ENCODE measurements around the gene TMEM119. TPM values are rescaled to one million over a fixed set of nuclear protein-coding genes. Genes with fewer than 3 reads are reported as not detected.

Gene TMEM119
- total and polyA plus RNA-seq, 2 of the 8 experiments (the other 6 are each of a cell fraction or from before 2014, with no cell fraction given): 0.35 to 0.61 TPM

DNA sequence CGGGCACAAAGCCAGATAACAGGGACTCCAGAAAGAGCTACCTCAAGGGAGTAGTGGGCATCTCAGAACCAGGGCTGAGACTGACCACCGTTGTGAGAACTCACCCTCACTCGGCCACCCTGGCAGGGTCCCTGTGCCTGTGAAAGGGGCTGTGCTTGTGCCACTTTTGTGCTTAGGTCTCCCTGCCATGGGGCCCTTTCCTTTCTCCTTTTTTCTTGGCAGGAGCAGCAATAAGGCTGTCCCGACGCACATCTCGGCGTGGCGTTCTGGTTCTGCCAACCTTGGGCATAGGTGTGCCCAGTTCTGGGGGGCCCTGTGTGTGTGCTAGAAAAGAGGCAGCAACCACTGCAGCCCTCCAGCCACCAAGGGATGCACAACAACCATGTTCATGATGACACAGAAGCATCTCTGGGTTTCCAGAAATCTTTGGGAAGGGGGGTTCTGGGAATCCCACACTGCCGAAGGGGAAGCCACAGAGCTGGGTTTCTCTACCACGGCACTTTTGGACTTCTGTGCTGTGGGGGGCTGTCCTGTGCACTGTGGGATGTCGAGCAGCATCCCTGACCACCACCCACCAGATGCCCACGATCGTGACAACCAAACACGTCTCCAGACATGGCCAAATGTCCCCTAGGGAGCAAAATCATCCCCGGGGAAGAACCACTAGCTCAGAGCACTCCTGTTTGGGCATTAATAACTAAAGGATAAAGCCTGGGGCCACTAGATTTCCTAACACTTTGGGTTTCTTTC, 13.1 kb upstream of the TMEM119 start:
- no peak overlapping the region for H3K9ac ChIP-seq (replicated peaks in 1 of 4; ENCODE audit: extremely low read depth in 1 of 4, low read depth in 3 of 4, low read length in 3 of 4)
- no peak overlapping the region for H2BK20ac ChIP-seq (ENCODE audit: low read length)
- H2BK15ac ChIP-seq (ENCODE audit: low read length): no peak overlapping the region
- peaks cover 2% of the 10 kb centered on the region; the same call in 1 of the 2 replicates for H3K23me2 ChIP-seq (ENCODE audit: low read depth, low read length)
- no peak overlapping the region for H3K14ac ChIP-seq (ENCODE audit: insufficient read length)
- no peak overlapping the region for H4K8ac ChIP-seq (ENCODE audit: extremely low read depth, insufficient read depth, low read length)
- no peak overlapping the region for H3K18ac ChIP-seq (ENCODE audit: extremely low read depth, low read length)
- H4K5ac ChIP-seq (ENCODE audit: insufficient read length, low read depth, low read length): no peak overlapping the region
- no peak overlapping the region for H2BK5ac ChIP-seq (ENCODE audit: low read depth, low read length)
- H4K91ac ChIP-seq (replicated peaks; ENCODE audit: insufficient read length, low read length): no peak overlapping the region
- no peak overlapping the region for H2BK120ac ChIP-seq (replicated peaks; ENCODE audit: low read depth, low read length)
- peaks cover 0 to 14% (median 1%) of the 10 kb centered on the region in 4 experiments; a peak in 4 of 7 replicates for H3K4me1 ChIP-seq (replicated peaks in 1 of 4; ENCODE audit: control insufficient read depth in 3 of 4, insufficient read depth in 4 of 4, low read length in 3 of 4)
- H2BK12ac ChIP-seq (ENCODE audit: low read depth, low read length): no peak overlapping the region
- H3K4me2 ChIP-seq (ENCODE audit: insufficient read depth in 1 of 2, low read depth in 2 of 2, low read length in 2 of 2): no peak overlapping the region
- H3K9me3 ChIP-seq (ENCODE audit: insufficient read depth in 2 of 2, low read depth in 1 of 2, low read length in 1 of 2): no peaks in the 10 kb centered on the region
- 93% methylated on average over 14 of the region's 15 CpGs; no CpG with 5 or more reads in 1 of the 2 experiments for WGBS, 2 experiments (ENCODE audit: extremely low coverage in 1 of 2, insufficient coverage in 1 of 2, insufficient read length in 1 of 2, insufficient replicate concordance in 2 of 2, low coverage in 1 of 2, low lambda C conversion rate in 2 of 2, missing lambda C conversion rate in 1 of 2)
- no peaks in the 10 kb centered on the region for H3K79me1 ChIP-seq (ENCODE audit: low read depth, low read length)
- no peaks in the 10 kb centered on the region for H3K79me2 ChIP-seq (ENCODE audit: control insufficient read depth in 1 of 2, insufficient read depth in 2 of 2, low read length in 2 of 2)
- no peaks in the 10 kb centered on the region for H4K20me1 ChIP-seq (replicated peaks in 1 of 2; ENCODE audit: control insufficient read depth in 1 of 2, insufficient read depth in 2 of 2, low read length in 2 of 2)
- ChIA-PET CTCF (ENCODE audit: partially characterized antibody) (interaction anchor here (0.5 to 22.5 kb wide), 13 partner anchors 8 to 193 kb away, joined by 3 to 523 read pairs (median 4); partner anchors contain the start of genes ISCU, SART3 and TMEM119), POLR2A (ENCODE audit: partially characterized antibody) (interaction anchor here (1.1 to 1.6 kb wide), 3 partner anchors 26 to 80 kb away, joined by 3 to 4 read pairs (median 3); partner anchors contain the start of gene SART3)
- H3K23ac ChIP-seq (ENCODE audit: insufficient read length): no peak overlapping the region
- H3K4ac ChIP-seq (replicated peaks; ENCODE audit: insufficient read length, low read depth, low read length): no peak overlapping the region
- no peaks in the 10 kb centered on the region for H3K36me3 ChIP-seq (ENCODE audit: control insufficient read depth in 2 of 4, insufficient read depth in 4 of 4, low read length in 3 of 4)
- H3K56ac ChIP-seq (replicated peaks; ENCODE audit: insufficient read length, low read depth, low read length): no peak overlapping the region
- no peak overlapping the region for H2AFZ ChIP-seq (ENCODE audit: low read length)
- FAIRE-seq: no peak
- H3K4me3 ChIP-seq (ENCODE audit: extremely low read depth in 1 of 4, insufficient read depth in 2 of 4, low read depth in 3 of 4, low read length in 4 of 4): no peak overlapping the region
- H2AK5ac ChIP-seq (ENCODE audit: low read depth, low read length): no peak overlapping the region
- no peaks in the 10 kb centered on the region for H3K27me3 ChIP-seq (replicated peaks in 1 of 4; ENCODE audit: control insufficient read depth in 3 of 4, extremely low read depth in 1 of 4, insufficient read depth in 3 of 4, low read length in 3 of 4)
- no peak overlapping the region for H3K27ac ChIP-seq (ENCODE audit: low read depth, low read length)
- DNase-seq (ENCODE audit: low read depth in 1 of 2, low spot score in 2 of 2): no peak
- TF ChIP-seq CBX5 (IDR thresholded peaks at IDR 0.05; ENCODE audit: low read depth, low read length): no peak
- TF ChIP-seq JUND (IDR thresholded peaks at IDR 0.05; ENCODE audit: low read length): no peak
- TF ChIP-seq, protein P1, sequence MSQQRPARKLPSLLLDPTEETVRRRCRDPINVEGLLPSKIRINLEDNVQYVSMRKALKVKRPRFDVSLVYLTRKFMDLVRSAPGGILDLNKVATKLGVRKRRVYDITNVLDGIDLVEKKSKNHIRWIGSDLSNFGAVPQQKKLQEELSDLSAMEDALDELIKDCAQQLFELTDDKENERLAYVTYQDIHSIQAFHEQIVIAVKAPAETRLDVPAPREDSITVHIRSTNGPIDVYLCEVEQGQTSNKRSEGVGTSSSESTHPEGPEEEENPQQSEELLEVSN (IDR thresholded peaks at IDR 0.05): no peak
- TF ChIP-seq ASH2L (IDR thresholded peaks at IDR 0.05; ENCODE audit: low read length): no peak
- no peak for TF ChIP-seq POLR2AphosphoS5 (IDR thresholded peaks at IDR 0.05; ENCODE audit: low read depth, low read length)
- TF ChIP-seq CHD2 (IDR thresholded peaks at IDR 0.05; ENCODE audit: low read length): no peak
- no peak for TF ChIP-seq EP300 (IDR thresholded peaks at IDR 0.05; ENCODE audit: borderline replicate concordance in 1 of 2, low read depth in 2 of 2, low read length in 2 of 2)
- TF ChIP-seq TEAD4 (IDR thresholded peaks at IDR 0.05; ENCODE audit: low read depth, low read length): no peak
- TF ChIP-seq NANOG (IDR thresholded peaks at IDR 0.05; ENCODE audit: insufficient read depth, low read depth, low read length, poor library complexity, severe bottlenecking): no peak
- no peak for TF ChIP-seq BRCA1 (IDR thresholded peaks at IDR 0.05; ENCODE audit: low read depth, low read length)
- TF ChIP-seq PHF8 (conservative IDR thresholded peaks at IDR 0.05; ENCODE audit: low read depth, low read length): no peak
- no peak for TF ChIP-seq SRF (IDR thresholded peaks at IDR 0.05; ENCODE audit: low read depth, low read length)
